Neural progenitor cell (in vitro differentiated cells): ENCODE results near the gene PTBP3. TPM values are rescaled to one million over a fixed set of nuclear protein-coding genes. Genes with fewer than 3 reads are reported as not detected.

Experiments
- DNase-seq: peaks from one replicate; pipeline ENCODE4 v3.0.0-alpha.2; 2016; ENCODE audit warnings: low spot score
- H2AFZ ChIP-seq: fragments of 200-600 bp; sonication (generic); replicated peaks from 2 replicates; pipeline ENCODE4 v1.6.1; 2016; ENCODE audit warnings: antibody characterized with exemption
- H3F3A ChIP-seq: fragments of 200-600 bp; sonication (generic); 2 replicates; pipeline ENCODE4 v1.6.1; 2016; ENCODE audit warnings: antibody characterized with exemption, low read depth
- H3K27ac ChIP-seq: fragments of 200-600 bp; sonication (generic); 2 replicates; pipeline ENCODE4 v1.5.1; 2016; ENCODE audit warnings: mild to moderate bottlenecking
- H3K27me3 ChIP-seq: fragments of 200-600 bp; sonication (generic); 2 replicates; pipeline ENCODE4 v1.6.1; 2016; ENCODE audit warnings: mild to moderate bottlenecking, moderate library complexity
- H3K36me3 ChIP-seq: fragments of 200-600 bp; sonication (generic); 2 replicates; pipeline ENCODE4 v1.5.1; 2016
- H3K4me1 ChIP-seq: fragments of 200-600 bp; sonication (generic); 2 replicates; pipeline ENCODE4 v1.6.1; 2016; ENCODE audit warnings: mixed run types
- H3K4me2 ChIP-seq: fragments of 200-600 bp; sonication (generic); 2 replicates; pipeline ENCODE4 v1.6.1; 2016
- H3K4me3 ChIP-seq: fragments of 200-600 bp; sonication (generic); 2 replicates; pipeline ENCODE4 v1.5.1; 2016
- H3K79me2 ChIP-seq: fragments of 200-600 bp; sonication (generic); 2 replicates; pipeline ENCODE4 v1.6.1; 2016; ENCODE audit warnings: low read depth
- H3K9ac ChIP-seq: fragments of 200-600 bp; sonication (generic); 2 replicates; pipeline ENCODE4 v1.6.1; 2016
- H3K9me3 ChIP-seq: fragments of 200-600 bp; sonication (generic); 2 replicates; pipeline ENCODE4 v1.5.1; 2016; ENCODE audit warnings: low read depth
- H4K20me1 ChIP-seq: fragments of 200-600 bp; sonication (generic); 2 replicates; pipeline ENCODE4 v1.6.1; 2016; ENCODE audit warnings: low read depth
- H3K27ac Mint-ChIP-seq: 3 replicates; pipeline ENCODE4 v1.8.0; 2021; ENCODE audit warnings: mixed read lengths
- H3K27me3 Mint-ChIP-seq: 2 replicates; pipeline ENCODE4 v1.8.0; 2022; ENCODE audit warnings: low read depth, mild to moderate bottlenecking, inconsistent platforms, moderate library complexity, mixed read lengths; ENCODE audit not compliant: insufficient read depth
- H3K36me3 Mint-ChIP-seq: 3 replicates; pipeline ENCODE4 v1.8.0; 2021; ENCODE audit warnings: mixed read lengths
- H3K4me1 Mint-ChIP-seq: 3 replicates; pipeline ENCODE4 v1.8.0; 2021; ENCODE audit warnings: mixed read lengths
- H3K4me3 Mint-ChIP-seq: 3 replicates; pipeline ENCODE4 v1.8.0; 2021; ENCODE audit warnings: mild to moderate bottlenecking, moderate library complexity, mixed read lengths
- H3K9me3 Mint-ChIP-seq: 3 replicates; pipeline ENCODE4 v1.8.0; 2020; ENCODE audit warnings: mixed read lengths
- CTCF ChIP-seq: fragments of 200-600 bp; sonication (generic); IDR thresholded peaks from 2 replicates; pipeline ENCODE4 v1.5.1; 2017; ENCODE audit warnings: antibody characterized with exemption, mild to moderate bottlenecking
- EZH2 ChIP-seq: fragments of 200-600 bp; sonication (generic); IDR thresholded peaks from 2 replicates; pipeline ENCODE4 v1.6.1; 2017; ENCODE audit warnings: antibody characterized with exemption, mild to moderate bottlenecking, moderate library complexity
- EZH2phosphoT487 ChIP-seq: fragments of 200-600 bp; sonication (generic); IDR thresholded peaks from 2 replicates; pipeline ENCODE4 v1.6.1; 2017; ENCODE audit warnings: antibody characterized with exemption
- total RNA-seq: library from RNA; depleted of rRNA; stranded (reverse); fragments of >200 nt; gene quantifications from 2 replicates; pipeline ENCODE4 v1.2.3, GENCODE V29; 2015; ENCODE audit warnings: low replicate concordance

PTBP3 gene
- total RNA-seq, 1 donor from 2014 or later = 84.7 TPM

- Histone ChIP-seq H3K4me3 (no peak overlapping the region), H3K79me2 (peaks cover 37% of the 10 kb centered on the region), H3F3A (peaks cover 3% of the 10 kb centered on the region), H3K36me3 (peaks cover 5% of the 10 kb centered on the region), H2AFZ (no peak overlapping the region), H4K20me1 (peaks cover 4% of the 10 kb centered on the region), H3K27me3 (no peaks in the 10 kb centered on the region), H3K9me3 (no peaks in the 10 kb centered on the region), H3K27ac (no peak overlapping the region), H3K4me1 (peaks cover 11% of the 10 kb centered on the region), H3K9ac (no peak overlapping the region), H3K4me2 (no peak overlapping the region)
- DNase-seq = no peak
- Mint-ChIP-seq H3K27me3 (no peaks in the 10 kb centered on the region), H3K27ac (no peak overlapping the region), H3K4me3 (no peak overlapping the region), H3K9me3 (no peaks in the 10 kb centered on the region), H3K36me3 (peaks cover 19% of the 10 kb centered on the region), H3K4me1 (no peaks in the 10 kb centered on the region)
- TF ChIP-seq EZH2 = no peak
- no peak for TF ChIP-seq EZH2phosphoT487
- no peak for TF ChIP-seq CTCF
These were observed 68.0 kb downstream of the PTBP3 start for GRCh38 chr9:112265391-112265790.

GRCh38 chr9:112262577-112262976, 70.8 kb downstream of the PTBP3 start:
- H4K20me1 ChIP-seq = peaks cover 5% of the 10 kb centered on the region
- H3K27ac Mint-ChIP-seq = no peak overlapping the region
- H3F3A ChIP-seq = no peaks in the 10 kb centered on the region
- H3K9ac ChIP-seq = no peak overlapping the region
- no peaks in the 10 kb centered on the region for H3K27me3 Mint-ChIP-seq
- peaks cover 11% of the 10 kb centered on the region for H3K4me1 ChIP-seq
- peaks cover 21% of the 10 kb centered on the region for H3K79me2 ChIP-seq
- H3K4me3 Mint-ChIP-seq = no peak overlapping the region
- no peaks in the 10 kb centered on the region for H3K4me1 Mint-ChIP-seq
- H2AFZ ChIP-seq = no peak overlapping the region
- no peak for DNase-seq
- peaks cover under 1% of the 10 kb centered on the region for H3K36me3 ChIP-seq
- no peaks in the 10 kb centered on the region for H3K27me3 ChIP-seq
- TF ChIP-seq CTCF (no peak), EZH2phosphoT487 (no peak)
- no peak overlapping the region for H3K4me3 ChIP-seq
- no peak overlapping the region for H3K27ac ChIP-seq
- H3K36me3 Mint-ChIP-seq = peaks cover 11% of the 10 kb centered on the region
- no peak overlapping the region for H3K4me2 ChIP-seq
- H3K9me3 Mint-ChIP-seq = no peaks in the 10 kb centered on the region
- H3K9me3 ChIP-seq = no peaks in the 10 kb centered on the region

GRCh38 chr9:112261133-112261532, 72.3 kb downstream of the PTBP3 start:
- Histone ChIP-seq H3K4me2 (no peak overlapping the region), H4K20me1 (peaks cover 5% of the 10 kb centered on the region), H3K4me1 (peaks cover 11% of the 10 kb centered on the region), H3K36me3 (no peaks in the 10 kb centered on the region), H3F3A (no peaks in the 10 kb centered on the region), H3K4me3 (no peak overlapping the region), H3K9me3 (no peaks in the 10 kb centered on the region), H3K27ac (no peak overlapping the region), H2AFZ (no peak overlapping the region), H3K27me3 (no peaks in the 10 kb centered on the region), H3K9ac (no peak overlapping the region), H3K79me2 (peaks cover 13% of the 10 kb centered on the region)
- no peaks in the 10 kb centered on the region for H3K27me3 Mint-ChIP-seq
- no peaks in the 10 kb centered on the region for H3K4me1 Mint-ChIP-seq
- peaks cover 11% of the 10 kb centered on the region for H3K36me3 Mint-ChIP-seq
- no peak overlapping the region for H3K4me3 Mint-ChIP-seq
- no peak for DNase-seq
- no peak overlapping the region for H3K27ac Mint-ChIP-seq
- H3K9me3 Mint-ChIP-seq = no peaks in the 10 kb centered on the region
- TF ChIP-seq EZH2phosphoT487 (no peak), CTCF (no peak), EZH2 (no peak)
